H9 (cell line): ENCODE measurements around the gene ATAD1. TPM values are rescaled to one million over a fixed set of nuclear protein-coding genes. Genes with fewer than 3 reads are reported as not detected.

ENCODE experiments used
- DNase-seq: peaks from one replicate; pipeline ENCODE4 v3.0.0-alpha.2; 2017
- H2AFZ ChIP-seq: one replicate; pipeline ENCODE4 v1.6.1; 2013; ENCODE audit warnings: mild to moderate bottlenecking, low read length, control low read depth, moderate library complexity
- H2AK5ac ChIP-seq: 2 replicates; pipeline ENCODE4 v1.6.1; 2013; ENCODE audit warnings: low read length, control low read depth, mixed read lengths; ENCODE audit not compliant: insufficient read length
- H2BK120ac ChIP-seq: one replicate; pipeline ENCODE4 v1.6.1; 2013; ENCODE audit warnings: low read depth, mild to moderate bottlenecking, low read length, control low read depth, inconsistent platforms; ENCODE audit not compliant: poor library complexity, severe bottlenecking
- H2BK12ac ChIP-seq: 2 replicates; pipeline ENCODE4 v1.6.1; 2013; ENCODE audit warnings: low read length, control low read depth, mixed read lengths, low read depth; ENCODE audit not compliant: insufficient read length
- H2BK15ac ChIP-seq: 2 replicates; pipeline ENCODE4 v1.6.1; 2013; ENCODE audit warnings: low read depth, low read length, control low read depth
- H2BK20ac ChIP-seq: one replicate; pipeline ENCODE4 v1.6.1; 2013; ENCODE audit warnings: low read depth, mild to moderate bottlenecking, low read length, control low read depth, inconsistent platforms; ENCODE audit not compliant: poor library complexity, severe bottlenecking
- H2BK5ac ChIP-seq: 2 replicates; pipeline ENCODE4 v1.6.1; 2013; ENCODE audit warnings: low read length, control low read depth, mixed read lengths; ENCODE audit not compliant: insufficient read length
- H3K14ac ChIP-seq: 2 replicates; pipeline ENCODE4 v1.6.1; 2013; ENCODE audit warnings: low read length, control low read depth; ENCODE audit not compliant: insufficient read depth
- H3K18ac ChIP-seq: 2 replicates; pipeline ENCODE4 v1.6.1; 2013; ENCODE audit warnings: low read depth, mild to moderate bottlenecking, mixed read lengths, low read length, control low read depth; ENCODE audit not compliant: insufficient read length
- H3K23ac ChIP-seq: 2 replicates; pipeline ENCODE4 v1.6.1; 2013; ENCODE audit warnings: low read length, control low read depth, mixed read lengths, low read depth; ENCODE audit not compliant: insufficient read length
- H3K23me2 ChIP-seq: 2 replicates; pipeline ENCODE4 v1.6.1; 2013; ENCODE audit warnings: low read depth, mild to moderate bottlenecking, mixed read lengths, low read length, control low read depth; ENCODE audit not compliant: insufficient read length, poor library complexity, severe bottlenecking
- H3K27ac ChIP-seq: 2 replicates; pipeline ENCODE4 v1.5.1; 2013; ENCODE audit warnings: low read length, control low read depth, mixed read lengths, low read depth; ENCODE audit not compliant: insufficient read length
- H3K27me3 ChIP-seq: 2 replicates; pipeline ENCODE4 v1.6.1; 2013; ENCODE audit warnings: low read length, control low read depth, inconsistent platforms; ENCODE audit not compliant: insufficient read depth
- H3K4ac ChIP-seq: 2 replicates; pipeline ENCODE4 v1.6.1; 2013; ENCODE audit warnings: low read depth, mild to moderate bottlenecking, control low read depth, inconsistent platforms, low read length, moderate library complexity
- H3K4me1 ChIP-seq: 2 replicates; pipeline ENCODE4 v1.6.1; 2013; ENCODE audit warnings: low read length, control low read depth, inconsistent platforms; ENCODE audit not compliant: insufficient read depth
- H3K4me2 ChIP-seq: 2 replicates; pipeline ENCODE4 v1.6.1; 2013; ENCODE audit warnings: low read length, control low read depth, mixed read lengths; ENCODE audit not compliant: insufficient read length, insufficient read depth
- H3K56ac ChIP-seq: 2 replicates; pipeline ENCODE4 v1.6.1; 2013; ENCODE audit warnings: low read depth, mild to moderate bottlenecking, mixed read lengths, low read length, control low read depth; ENCODE audit not compliant: insufficient read length
- H3K79me1 ChIP-seq: 2 replicates; pipeline ENCODE4 v1.6.1; 2013; ENCODE audit warnings: low read depth, mild to moderate bottlenecking, moderate library complexity, low read length, control low read depth, inconsistent platforms; ENCODE audit not compliant: insufficient read depth, poor library complexity, severe bottlenecking
- H3K79me2 ChIP-seq: 2 replicates; pipeline ENCODE4 v1.6.1; 2013; ENCODE audit warnings: low read length, control low read depth, inconsistent platforms; ENCODE audit not compliant: insufficient read depth
- H3K9ac ChIP-seq: 2 replicates; pipeline ENCODE4 v1.6.1; 2013; ENCODE audit warnings: low read length, control low read depth, mixed read lengths; ENCODE audit not compliant: insufficient read length; ENCODE audit errors: extremely low read depth
- H3K9me3 ChIP-seq: one replicate; pipeline ENCODE4 v1.6.1; 2013; ENCODE audit warnings: low read depth, low read length, inconsistent platforms; ENCODE audit not compliant: control insufficient read depth
- H3T11ph ChIP-seq: one replicate; pipeline ENCODE4 v1.6.1; 2013; ENCODE audit warnings: mild to moderate bottlenecking, low read length, control low read depth, inconsistent platforms
- H4K20me1 ChIP-seq: one replicate; pipeline ENCODE4 v1.6.1; 2013; ENCODE audit not compliant: control insufficient read depth, insufficient read length, insufficient read depth
- H4K5ac ChIP-seq: 2 replicates; pipeline ENCODE4 v1.6.1; 2013; ENCODE audit warnings: low read depth, mild to moderate bottlenecking, mixed read lengths, low read length, control low read depth; ENCODE audit not compliant: insufficient read length
- H4K8ac ChIP-seq: replicated peaks from 2 replicates; pipeline ENCODE4 v1.6.1; 2013; ENCODE audit warnings: low read length, control low read depth, mixed read lengths, low read depth; ENCODE audit not compliant: insufficient read length
- H4K91ac ChIP-seq: 2 replicates; pipeline ENCODE4 v1.6.1; 2013; ENCODE audit warnings: low read depth, mild to moderate bottlenecking, moderate library complexity, mixed read lengths, low read length, control low read depth; ENCODE audit not compliant: insufficient read length
- H3K27ac Mint-ChIP-seq, 3 experiments: 2 replicates in 2 of 3; 3 replicates in 1 of 3; pipeline ENCODE4 v1.8.0; 2020 to 2021; ENCODE audit warnings: mixed read lengths in 3 of 3, mild to moderate bottlenecking in 1 of 3, moderate library complexity in 1 of 3
- H3K27me3 Mint-ChIP-seq: 2 replicates; pipeline ENCODE4 v1.8.0; 2021; ENCODE audit warnings: low read depth, mild to moderate bottlenecking, moderate library complexity, mixed read lengths
- H3K36me3 Mint-ChIP-seq, 3 experiments: 2 replicates in 2 of 3; 3 replicates in 1 of 3; pipeline ENCODE4 v1.8.0; 2020 to 2021; ENCODE audit warnings: low read depth in 3 of 3, mixed read lengths in 3 of 3; ENCODE audit not compliant: insufficient read depth in 1 of 3
- H3K4me1 Mint-ChIP-seq, 2 experiments: 2 replicates each; pipeline ENCODE4 v1.8.0; 2020; ENCODE audit warnings: mixed read lengths in 2 of 2
- H3K4me3 Mint-ChIP-seq, 2 experiments: 2 replicates in 1 of 2; 3 replicates in 1 of 2; pipeline ENCODE4 v1.8.0; 2020 to 2021; ENCODE audit warnings: mild to moderate bottlenecking in 2 of 2, mixed read lengths in 2 of 2, moderate library complexity in 1 of 2
- H3K9me3 Mint-ChIP-seq, 2 experiments: 2 replicates in 1 of 2; 3 replicates in 1 of 2; pipeline ENCODE4 v1.8.0; 2020; ENCODE audit warnings: mild to moderate bottlenecking in 2 of 2, mixed read lengths in 2 of 2, moderate library complexity in 1 of 2
- CTCF ChIP-seq: fragments of 200-600 bp; sonication (generic); conservative IDR thresholded peaks from 3 replicates; pipeline ENCODE4 v1.8.0; 2021; ENCODE audit warnings: antibody characterized with exemption, mild to moderate bottlenecking
- WGBS: extraction: QIAGEN DNeasy Blood & Tissue Kit; methylation state at CpG from one replicate; pipeline ENCODE4 v1.1.7; 2013; ENCODE audit warnings: missing lambda C conversion rate, low lambda C conversion rate, mixed read lengths; ENCODE audit not compliant: insufficient read length; ENCODE audit errors: extremely low coverage; 5-methylcytosine and 5-hydroxymethylcytosine counted together
- total RNA-seq: library from RNA; stranded (reverse); gene quantifications from 2 replicates; pipeline ENCODE4 v1.2.1, GENCODE V29; 2021

ATAD1 gene
- total RNA-seq, 1 experiment from 2014 or later = 38.7 TPM

GRCh38 chr10:87790185-87790584 is 27.8 kb downstream of the ATAD1 start:
- peaks cover 6% of the 10 kb centered on the region for H3K79me1 ChIP-seq
- H3K4me2 ChIP-seq = no peak overlapping the region
- no peak overlapping the region for H3K14ac ChIP-seq
- no peak overlapping the region for H2BK20ac ChIP-seq
- no peak for DNase-seq
- H3K79me2 ChIP-seq = no peaks in the 10 kb centered on the region
- no peaks in the 10 kb centered on the region for H3K27me3 ChIP-seq
- Mint-ChIP-seq H3K27me3 (no peaks in the 10 kb centered on the region), H3K4me1 (peaks cover 8 to 11% of the 10 kb centered on the region in 2 experiments), H3K36me3 (peaks cover 7 to 43% (median 19%) of the 10 kb centered on the region in 3 experiments; a peak in 6 of 7 replicates), H3K27ac (no peak overlapping the region), H3K9me3 (no peaks in the 10 kb centered on the region), H3K4me3 (no peak overlapping the region)
- H4K5ac ChIP-seq = no peak overlapping the region
- H3K56ac ChIP-seq = no peak overlapping the region
- no peak overlapping the region for H2AK5ac ChIP-seq
- H2BK12ac ChIP-seq = no peak overlapping the region
- no peaks in the 10 kb centered on the region for H4K20me1 ChIP-seq
- no peak overlapping the region for H2BK5ac ChIP-seq
- WGBS = no CpG with 5 or more reads among the region's 3 CpGs
- H3K27ac ChIP-seq = no peak overlapping the region
- H2BK15ac ChIP-seq = no peak overlapping the region
- H2BK120ac ChIP-seq = no peak overlapping the region
- no peak overlapping the region for H3K4ac ChIP-seq
- H3K18ac ChIP-seq = no peak overlapping the region
- no peak overlapping the region for H3K23ac ChIP-seq
- H3K23me2 ChIP-seq = no peaks in the 10 kb centered on the region
- TF ChIP-seq CTCF = no peak
- no peak overlapping the region for H4K8ac ChIP-seq
- no peak overlapping the region for H2AFZ ChIP-seq
- no peak overlapping the region for H3K9ac ChIP-seq
- no peak overlapping the region for H4K91ac ChIP-seq
- no peak overlapping the region for H3T11ph ChIP-seq
- no peaks in the 10 kb centered on the region for H3K9me3 ChIP-seq
- no peaks in the 10 kb centered on the region; the same call in 1 of the 2 replicates for H3K4me1 ChIP-seq
